K562 (cell line): ENCODE results near the gene TNC. TPM values are rescaled to one million over a fixed set of nuclear protein-coding genes. Genes with fewer than 3 reads are reported as not detected.

Experiments used
- ATAC-seq: fragments of 200-7000 bp; cut with Tn5 transposase; 3 replicates; pipeline ENCODE4 v1.9.1; 2020; ENCODE audit warnings: moderate library complexity
- BruUV-seq: library from RNA; stranded (reverse); fragments of 400-500 nt; replicated peaks from 2 replicates; lab custom pipeline; 2021; lab: Mats Ljungman, UMichigan
- CTCF ChIA-PET: fragments of 300-600 bp; formaldehyde crosslinking; extraction: SDS; loops from one replicate; lab custom pipeline; 2021; ENCODE audit warnings: low intra/inter-chr PET ratio; lab: Yijun Ruan, JAX
- POLR2A ChIA-PET: fragments of 300-600, 350-650 bp; sonication (Branson Sonifier 250); formaldehyde crosslinking; extraction: SDS; loops from one replicate; lab custom pipeline; 2021; ENCODE audit warnings: antibody characterized with exemption, inconsistent platforms; lab: Yijun Ruan, JAX
- DNase-seq, 4 experiments: peaks; one replicate each; pipeline versions ENCODE4 v3.0.0 to v3.0.0-alpha.2; 2011 to 2018; ENCODE audit warnings: low spot score in 3 of 4, mixed read lengths in 3 of 4; ENCODE audit errors: extremely low read depth in 1 of 4
- FAIRE-seq: peaks from 2 replicates; lab custom pipeline; 2011; peaks lifted over from hg19 to GRCh38; lab: Jason Lieb, UNC
- H2AFZ ChIP-seq: 2 replicates; pipeline ENCODE4 v1.6.0; 2011; ENCODE audit warnings: low read depth, low read length, control low read depth, inconsistent platforms
- H3K27ac ChIP-seq: fragments of 200-600 bp; 3 replicates; pipeline ENCODE4 v1.8.0; 2011; ENCODE audit warnings: low read depth, mild to moderate bottlenecking, control low read depth, inconsistent platforms, low read length, moderate library complexity, mixed read lengths; ENCODE audit errors: extremely low read depth
- H3K27me3 ChIP-seq, 2 experiments: fragments of 300-600 bp in 1 of 2; 2 replicates in 1 of 2; 3 replicates in 1 of 2; pipeline versions ENCODE4 v1.6.0 to v1.8.0; 2011; ENCODE audit warnings: inconsistent platforms in 2 of 2, low read length in 2 of 2, mild to moderate bottlenecking in 1 of 2, mixed read lengths in 1 of 2, moderate library complexity in 1 of 2; ENCODE audit not compliant: control insufficient read depth in 2 of 2, insufficient read depth in 2 of 2
- H3K36me3 ChIP-seq: fragments of 300-600 bp; 3 replicates; pipeline ENCODE4 v1.8.0; 2011; ENCODE audit warnings: mild to moderate bottlenecking, low read length, inconsistent platforms; ENCODE audit not compliant: control insufficient read depth, insufficient read depth
- H3K4me1 ChIP-seq, 2 experiments: fragments of 200-600 bp in 1 of 2; replicated peaks in 1 of 2; 2 replicates in 1 of 2; 3 replicates in 1 of 2; pipeline versions ENCODE4 v1.5.1 to v1.8.0; 2011; ENCODE audit warnings: inconsistent platforms in 2 of 2, low read length in 2 of 2, mild to moderate bottlenecking in 1 of 2, mixed read lengths in 1 of 2, moderate library complexity in 1 of 2; ENCODE audit not compliant: control insufficient read depth in 2 of 2, insufficient read depth in 2 of 2
- H3K4me2 ChIP-seq: 2 replicates; pipeline ENCODE4 v1.6.1; 2011; ENCODE audit warnings: low read length, control low read depth, inconsistent platforms, mixed read lengths; ENCODE audit not compliant: insufficient read depth
- H3K4me3 ChIP-seq: fragments of 200-600 bp; sonication (generic), shearing (Covaris generic); 2 replicates; pipeline ENCODE4 v1.5.1; 2016; ENCODE audit warnings: control low read depth, inconsistent platforms
- H3K79me2 ChIP-seq: fragments of 200-600 bp; 3 replicates; pipeline ENCODE4 v1.8.0; 2011; ENCODE audit warnings: low read length, inconsistent platforms; ENCODE audit not compliant: control insufficient read depth, insufficient read depth
- H3K9ac ChIP-seq, 2 experiments: 2 replicates each; pipeline versions ENCODE4 v1.6.0 to v1.6.1; 2011; ENCODE audit warnings: low read depth in 2 of 2, low read length in 2 of 2, control low read depth in 1 of 2, inconsistent platforms in 1 of 2, mild to moderate bottlenecking in 1 of 2, mixed read lengths in 1 of 2; ENCODE audit not compliant: insufficient read depth in 1 of 2
- H3K9me1 ChIP-seq: one replicate; pipeline ENCODE4 v1.6.0; 2011; ENCODE audit warnings: inconsistent platforms, mild to moderate bottlenecking, low read length, moderate library complexity; ENCODE audit not compliant: control insufficient read depth, insufficient read depth
- H3K9me3 ChIP-seq: replicated peaks from 2 replicates; pipeline ENCODE4 v1.5.1; 2011; ENCODE audit warnings: low read depth, low read length, inconsistent platforms; ENCODE audit not compliant: control insufficient read depth, insufficient read depth
- H4K20me1 ChIP-seq: replicated peaks from 2 replicates; pipeline ENCODE4 v1.6.1; 2011; ENCODE audit warnings: low read length, inconsistent platforms, mixed read lengths; ENCODE audit not compliant: control insufficient read depth, insufficient read depth
- DACH1 ChIP-seq: fragments of 450-650 bp; IDR thresholded peaks from 2 replicates; pipeline ENCODE4 v1.6.1; 2018; ENCODE audit not compliant: partially characterized antibody
- KLF6 ChIP-seq: fragments of 250-450 bp; sonication (Bioruptor Pico); IDR thresholded peaks from 2 replicates; pipeline ENCODE4 v1.4.0; 2020; ENCODE audit warnings: mild to moderate bottlenecking, moderate library complexity, borderline replicate concordance
- LARP7 ChIP-seq: fragments of 450-650 bp; IDR thresholded peaks from 2 replicates; pipeline ENCODE4 v1.6.1; 2016
- PYGO2 ChIP-seq: fragments of 450-650 bp; IDR thresholded peaks from 2 replicates; pipeline ENCODE4 v1.6.1; 2016; ENCODE audit warnings: mild to moderate bottlenecking, missing genetic modification characterization, moderate library complexity, missing compliant biosample characterization
- RBM15 ChIP-seq: fragments of 200-400 bp; formaldehyde crosslinking; IDR thresholded peaks from 2 replicates; pipeline ENCODE4 v1.6.1; 2018; ENCODE audit warnings: mild to moderate bottlenecking, low read length, moderate library complexity; ENCODE audit not compliant: insufficient read depth
- RHOXF2B ChIP-seq: fragments of 250-450 bp; sonication (Bioruptor Pico); conservative IDR thresholded peaks from 2 replicates; pipeline ENCODE4 v1.5.1; 2021
- TCF7L2 ChIP-seq: fragments of 150-350 bp; IDR thresholded peaks from 2 replicates; pipeline ENCODE4 v1.6.1; 2016; ENCODE audit warnings: low read depth, mild to moderate bottlenecking, low read length, moderate library complexity
- TFAM ChIP-seq: fragments of 250-450 bp; sonication (Bioruptor Pico); conservative IDR thresholded peaks from 2 replicates; pipeline ENCODE4 v1.5.0; 2021; ENCODE audit warnings: mild to moderate bottlenecking, moderate library complexity
- THRAP3 ChIP-seq: fragments of 450-650 bp; IDR thresholded peaks from 2 replicates; pipeline ENCODE4 v1.6.1; 2016; ENCODE audit warnings: mild to moderate bottlenecking, inconsistent platforms, borderline replicate concordance
- TRIM24 ChIP-seq, 2 experiments: fragments of 450-650 bp; IDR thresholded peaks; 2 replicates each; pipeline ENCODE4 v1.6.1; 2016
- ZNF184 ChIP-seq: sonication (generic); formaldehyde crosslinking; IDR thresholded peaks from 2 replicates; pipeline ENCODE4 v1.5.0; 2020; ENCODE audit warnings: missing genetic modification reagents
- ZNF780A ChIP-seq: fragments of 250-450 bp; sonication (Bioruptor Pico); IDR thresholded peaks from 2 replicates; pipeline ENCODE4 v1.5.0; 2021; ENCODE audit warnings: mild to moderate bottlenecking
- in situ Hi-C: fragments of 300-500 bp; cut with MboI; formaldehyde crosslinking; loops from 4 replicates; pipeline ENCODE4 v1.15.0; 2018; ENCODE audit warnings: inconsistent platforms, mixed read lengths
- intact Hi-C: fragments of 100-400 bp; cut with micrococcal nuclease; formaldehyde crosslinking; loops from 2 replicates; pipeline ENCODE4 v1.14.2; 2022
- polyA plus RNA-seq, 8 experiments: library from polyadenylated mRNA; depleted of rRNA in 4 of 8; stranded (reverse) in 5 of 8; unstranded in 3 of 8; fragments of >200 nt; fragmentation: Nextera tagmentation in 2 of 8; fragmentation: Illumina TruSeq in 1 of 8; extraction: Ambion mirVana in 2 of 8; extraction: Trizol in 1 of 8; gene quantifications; 2 replicates each; pipeline versions ENCODE4 v1.2.1 to v1.2.3, GENCODE V29; 2011 to 2014; ENCODE audit warnings: inconsistent platforms in 1 of 8, missing spikeins in 1 of 8
- total RNA-seq, 7 experiments: library from RNA; depleted of rRNA in 6 of 7; stranded (reverse); fragments of >200 nt in 6 of 7; fragmentation: Illumina TruSeq in 2 of 7; extraction: Trizol in 2 of 7; gene quantifications; 2 replicates each; pipeline versions ENCODE4 v1.2.1 to v1.2.3, GENCODE V29; 2011 to 2021; ENCODE audit warnings: low replicate concordance in 1 of 7
- TF ChIP-seq, protein P1 (sequence below), 3 experiments: fragments of 200-800 bp in 1 of 3; fragments of 250-450 bp in 1 of 3; fragments of 450-650 bp in 1 of 3; sonication (Bioruptor Pico) in 1 of 3; sonication (Bioruptor generic) in 1 of 3; formaldehyde crosslinking in 1 of 3; IDR thresholded peaks; 2 replicates each; pipeline versions ENCODE4 v1.6.1 to v1.8.0; 2016 to 2022; ENCODE audit warnings: mild to moderate bottlenecking in 2 of 3, missing genetic modification characterization in 2 of 3, missing compliant biosample characterization in 1 of 3, moderate library complexity in 1 of 3
- TF ChIP-seq, protein P2 (sequence below): IDR thresholded peaks from 2 replicates; pipeline ENCODE4 v1.6.1; 2011; ENCODE audit not compliant: insufficient read length; ENCODE audit errors: extremely low read depth
- TF ChIP-seq, protein P3 (sequence below): fragments of 250-450 bp; sonication (Bioruptor Pico); IDR thresholded peaks from 2 replicates; pipeline ENCODE4 v1.4.0; 2020; ENCODE audit warnings: mild to moderate bottlenecking, moderate library complexity, borderline replicate concordance

The TNC gene
- total and polyA plus RNA-seq, 9 of the 15 experiments (the other 6 are each of a cell fraction or from before 2014, with no cell fraction given): under 0.01 to 0.29 TPM; not detected in 7

DNA sequence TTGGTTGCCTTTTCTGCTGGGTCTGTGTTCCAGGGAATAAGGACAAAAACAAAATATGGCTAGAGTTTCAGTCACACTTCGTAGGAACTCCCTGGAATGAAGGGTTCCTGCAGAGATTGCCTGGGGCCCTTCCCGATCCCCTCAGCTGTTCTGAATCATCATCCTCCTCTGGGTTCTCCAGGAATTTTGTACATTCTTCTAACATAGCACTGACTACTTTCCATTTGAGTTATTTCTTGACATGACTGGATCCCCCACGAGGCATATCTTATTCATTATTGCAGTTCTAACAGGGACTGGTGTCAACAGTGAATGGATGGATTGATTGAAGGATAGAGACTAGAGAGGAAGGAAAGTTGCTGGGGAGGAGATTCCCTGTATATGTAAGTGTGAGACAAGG is 49.2 kb upstream of the TNC start (continued):
- TF ChIP-seq ZNF184 (no peak), TRIM24 (IDR thresholded peaks at IDR 0.05) (no peak), LARP7 (no peak), TCF7L2 (no peak), PYGO2 (no peak), TFAM (CRISPR knock-in tag) (no peak)
- TF ChIP-seq, protein P1, sequence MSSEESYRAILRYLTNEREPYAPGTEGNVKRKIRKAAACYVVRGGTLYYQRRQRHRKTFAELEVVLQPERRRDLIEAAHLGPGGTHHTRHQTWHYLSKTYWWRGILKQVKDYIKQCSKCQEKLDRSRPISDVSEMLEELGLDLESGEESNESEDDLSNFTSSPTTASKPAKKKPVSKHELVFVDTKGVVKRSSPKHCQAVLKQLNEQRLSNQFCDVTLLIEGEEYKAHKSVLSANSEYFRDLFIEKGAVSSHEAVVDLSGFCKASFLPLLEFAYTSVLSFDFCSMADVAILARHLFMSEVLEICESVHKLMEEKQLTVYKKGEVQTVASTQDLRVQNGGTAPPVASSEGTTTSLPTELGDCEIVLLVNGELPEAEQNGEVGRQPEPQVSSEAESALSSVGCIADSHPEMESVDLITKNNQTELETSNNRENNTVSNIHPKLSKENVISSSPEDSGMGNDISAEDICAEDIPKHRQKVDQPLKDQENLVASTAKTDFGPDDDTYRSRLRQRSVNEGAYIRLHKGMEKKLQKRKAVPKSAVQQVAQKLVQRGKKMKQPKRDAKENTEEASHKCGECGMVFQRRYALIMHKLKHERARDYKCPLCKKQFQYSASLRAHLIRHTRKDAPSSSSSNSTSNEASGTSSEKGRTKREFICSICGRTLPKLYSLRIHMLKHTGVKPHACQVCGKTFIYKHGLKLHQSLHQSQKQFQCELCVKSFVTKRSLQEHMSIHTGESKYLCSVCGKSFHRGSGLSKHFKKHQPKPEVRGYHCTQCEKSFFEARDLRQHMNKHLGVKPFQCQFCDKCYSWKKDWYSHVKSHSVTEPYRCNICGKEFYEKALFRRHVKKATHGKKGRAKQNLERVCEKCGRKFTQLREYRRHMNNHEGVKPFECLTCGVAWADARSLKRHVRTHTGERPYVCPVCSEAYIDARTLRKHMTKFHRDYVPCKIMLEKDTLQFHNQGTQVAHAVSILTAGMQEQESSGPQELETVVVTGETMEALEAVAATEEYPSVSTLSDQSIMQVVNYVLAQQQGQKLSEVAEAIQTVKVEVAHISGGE (CRISPR knock-in tag; IDR thresholded peaks at IDR 0.05): no peak

DNA sequence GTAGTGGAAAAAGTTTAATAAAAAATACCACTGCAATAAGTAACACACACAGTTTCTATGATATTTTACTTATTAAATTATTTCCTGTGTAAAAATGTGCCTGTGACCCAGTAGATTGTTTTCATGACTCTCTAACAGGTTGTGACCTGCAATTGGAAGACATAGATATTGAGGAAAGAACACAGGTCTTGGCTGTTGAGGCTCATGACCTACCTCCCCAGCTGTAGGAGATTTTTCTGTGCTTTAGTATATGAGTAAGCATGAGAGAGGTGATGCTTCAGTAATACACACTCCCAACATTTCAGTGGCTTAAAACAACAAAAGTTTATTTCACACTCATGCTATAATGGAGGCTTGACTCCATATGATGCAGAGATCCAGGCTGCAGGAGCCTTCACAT is 47.3 kb upstream of the TNC start:
- no peak overlapping the region for H2AFZ ChIP-seq
- DNase-seq (no peak), FAIRE-seq (no peak), ATAC-seq (no peak)
- H3K36me3 ChIP-seq: no peaks in the 10 kb centered on the region
- no peaks in the 10 kb centered on the region for H4K20me1 ChIP-seq
- H3K4me2 ChIP-seq: no peak overlapping the region
- H3K79me2 ChIP-seq: no peaks in the 10 kb centered on the region
- H3K4me3 ChIP-seq: no peak overlapping the region
- H3K27ac ChIP-seq: no peak overlapping the region
- no peaks in the 10 kb centered on the region for H3K27me3 ChIP-seq
- H3K9me1 ChIP-seq: no peaks in the 10 kb centered on the region
- H3K9ac ChIP-seq: no peak overlapping the region
- no TSS peak for BruUV-seq
- intact Hi-C loops: no loop called here
- H3K4me1 ChIP-seq: no peaks in the 10 kb centered on the region
- ChIA-PET POLR2A (no interaction called here), CTCF (no interaction called here)
- in situ Hi-C loops: no loop called here
- H3K9me3 ChIP-seq: no peaks in the 10 kb centered on the region
- TF ChIP-seq ZNF780A (CRISPR knock-in tag): no peak
- no peak for TF ChIP-seq KLF6
- TF ChIP-seq, protein P2, sequence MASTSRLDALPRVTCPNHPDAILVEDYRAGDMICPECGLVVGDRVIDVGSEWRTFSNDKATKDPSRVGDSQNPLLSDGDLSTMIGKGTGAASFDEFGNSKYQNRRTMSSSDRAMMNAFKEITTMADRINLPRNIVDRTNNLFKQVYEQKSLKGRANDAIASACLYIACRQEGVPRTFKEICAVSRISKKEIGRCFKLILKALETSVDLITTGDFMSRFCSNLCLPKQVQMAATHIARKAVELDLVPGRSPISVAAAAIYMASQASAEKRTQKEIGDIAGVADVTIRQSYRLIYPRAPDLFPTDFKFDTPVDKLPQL: no peak
- no peak for TF ChIP-seq RBM15
- TF ChIP-seq THRAP3: no peak
- no peak for TF ChIP-seq DACH1
- no peak for TF ChIP-seq RHOXF2B (CRISPR knock-in tag)
- TF ChIP-seq, protein P3, sequence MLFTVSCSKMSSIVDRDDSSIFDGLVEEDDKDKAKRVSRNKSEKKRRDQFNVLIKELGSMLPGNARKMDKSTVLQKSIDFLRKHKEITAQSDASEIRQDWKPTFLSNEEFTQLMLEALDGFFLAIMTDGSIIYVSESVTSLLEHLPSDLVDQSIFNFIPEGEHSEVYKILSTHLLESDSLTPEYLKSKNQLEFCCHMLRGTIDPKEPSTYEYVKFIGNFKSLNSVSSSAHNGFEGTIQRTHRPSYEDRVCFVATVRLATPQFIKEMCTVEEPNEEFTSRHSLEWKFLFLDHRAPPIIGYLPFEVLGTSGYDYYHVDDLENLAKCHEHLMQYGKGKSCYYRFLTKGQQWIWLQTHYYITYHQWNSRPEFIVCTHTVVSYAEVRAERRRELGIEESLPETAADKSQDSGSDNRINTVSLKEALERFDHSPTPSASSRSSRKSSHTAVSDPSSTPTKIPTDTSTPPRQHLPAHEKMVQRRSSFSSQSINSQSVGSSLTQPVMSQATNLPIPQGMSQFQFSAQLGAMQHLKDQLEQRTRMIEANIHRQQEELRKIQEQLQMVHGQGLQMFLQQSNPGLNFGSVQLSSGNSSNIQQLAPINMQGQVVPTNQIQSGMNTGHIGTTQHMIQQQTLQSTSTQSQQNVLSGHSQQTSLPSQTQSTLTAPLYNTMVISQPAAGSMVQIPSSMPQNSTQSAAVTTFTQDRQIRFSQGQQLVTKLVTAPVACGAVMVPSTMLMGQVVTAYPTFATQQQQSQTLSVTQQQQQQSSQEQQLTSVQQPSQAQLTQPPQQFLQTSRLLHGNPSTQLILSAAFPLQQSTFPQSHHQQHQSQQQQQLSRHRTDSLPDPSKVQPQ (CRISPR knock-in tag): no peak
